ENCODE results near the gene KASH5. TPM values are rescaled to one million over a fixed set of nuclear protein-coding genes. Genes with fewer than 3 reads are reported as not detected.

Gene KASH5
- total and polyA plus RNA-seq, 2 of the 8 experiments (the other 6 are each of a cell fraction or from before 2014, with no cell fraction given), result 0.05 to 0.19 TPM

DNA sequence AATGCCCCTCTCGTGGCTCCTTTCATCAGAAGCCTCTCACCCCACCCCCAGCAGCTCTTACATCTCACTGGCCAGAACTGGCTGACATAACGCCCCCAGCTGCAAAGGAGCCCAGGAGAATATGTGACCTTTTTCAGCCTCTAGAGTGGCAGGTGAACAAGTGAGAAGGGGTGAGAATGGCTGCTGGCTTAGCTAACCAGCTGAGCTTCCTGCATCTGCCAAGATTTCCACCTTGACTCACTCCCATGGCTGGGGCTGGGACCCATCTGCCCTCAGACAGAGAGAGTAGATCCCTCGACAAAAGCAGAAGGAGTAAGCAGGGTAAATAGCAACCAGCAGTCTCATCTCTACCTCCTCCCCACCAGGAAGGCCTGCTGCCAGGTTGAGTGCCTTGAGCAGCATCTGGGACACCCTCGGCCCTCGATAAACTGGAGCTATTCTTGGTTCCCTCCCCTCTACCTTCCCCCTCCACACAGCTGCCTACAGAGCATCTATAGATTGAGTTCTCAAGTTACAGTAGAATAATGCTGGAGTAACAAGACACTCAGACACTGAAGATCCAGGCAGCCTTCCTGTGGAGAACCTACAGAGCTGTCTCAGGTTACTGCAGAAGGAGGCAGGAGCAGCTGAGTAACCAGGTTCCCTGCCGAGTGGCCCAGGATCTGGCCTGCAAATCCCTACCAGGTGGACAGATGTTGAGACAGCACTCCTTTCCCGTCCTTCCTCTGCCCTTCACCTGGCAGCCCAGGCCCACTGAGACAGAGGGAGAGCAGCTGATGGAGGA lies 15.5 kb downstream of the KASH5 start (continued):
- TF ChIP-seq SIN3A (conservative IDR thresholded peaks at IDR 0.05 in 1 of 2, IDR thresholded peaks at IDR 0.05 in 1 of 2; ENCODE audit: low read depth in 1 of 2, low read length in 2 of 2) (no peak; a peak in 1 of 4 replicates), RXRA (IDR thresholded peaks at IDR 0.05; ENCODE audit: insufficient read depth, low read depth, low read length) (no peak), RBBP5 (IDR thresholded peaks at IDR 0.05; ENCODE audit: borderline replicate concordance, low read depth, low read length) (peak; percentile 88; the same call in 1 of the 2 replicates), ZNF274 (IDR thresholded peaks at IDR 0.05; ENCODE audit: borderline replicate concordance, extremely low read depth, low read length) (no peak), NRF1 (IDR thresholded peaks at IDR 0.05; ENCODE audit: low read depth, low read length) (no peak), JUND (IDR thresholded peaks at IDR 0.05; ENCODE audit: low read length) (no peak), SP1 (IDR thresholded peaks at IDR 0.05; ENCODE audit: low read depth, low read length) (peak; percentile 88), ASH2L (IDR thresholded peaks at IDR 0.05; ENCODE audit: low read length) (peak; percentile 82), JUN (IDR thresholded peaks at IDR 0.05; ENCODE audit: low read depth, low read length) (no peak), SIRT6 (IDR thresholded peaks at IDR 0.05; ENCODE audit: low read length) (no peak), BRCA1 (IDR thresholded peaks at IDR 0.05; ENCODE audit: low read depth, low read length) (no peak), BCL11A (IDR thresholded peaks at IDR 0.05; ENCODE audit: low read depth in 2 of 2, low read length in 2 of 2) (no peak), BACH1 (IDR thresholded peaks at IDR 0.05; ENCODE audit: low read length) (no peak), SUZ12 (IDR thresholded peaks at IDR 0.05; ENCODE audit: low read length) (no peak), SP2 (IDR thresholded peaks at IDR 0.05; ENCODE audit: low read length) (no peak), TAF7 (optimal IDR thresholded peaks at IDR 0.05; ENCODE audit: borderline replicate concordance, low read depth, low read length) (no peak), HDAC6 (IDR thresholded peaks at IDR 0.05; ENCODE audit: low read depth, low read length) (no peak), POU5F1 (IDR thresholded peaks at IDR 0.05; ENCODE audit: low read depth, low read length) (0 out of 2 replicates have a peak, but pooled peaks have one; percentile 26)
- TF ChIP-seq, protein P1, sequence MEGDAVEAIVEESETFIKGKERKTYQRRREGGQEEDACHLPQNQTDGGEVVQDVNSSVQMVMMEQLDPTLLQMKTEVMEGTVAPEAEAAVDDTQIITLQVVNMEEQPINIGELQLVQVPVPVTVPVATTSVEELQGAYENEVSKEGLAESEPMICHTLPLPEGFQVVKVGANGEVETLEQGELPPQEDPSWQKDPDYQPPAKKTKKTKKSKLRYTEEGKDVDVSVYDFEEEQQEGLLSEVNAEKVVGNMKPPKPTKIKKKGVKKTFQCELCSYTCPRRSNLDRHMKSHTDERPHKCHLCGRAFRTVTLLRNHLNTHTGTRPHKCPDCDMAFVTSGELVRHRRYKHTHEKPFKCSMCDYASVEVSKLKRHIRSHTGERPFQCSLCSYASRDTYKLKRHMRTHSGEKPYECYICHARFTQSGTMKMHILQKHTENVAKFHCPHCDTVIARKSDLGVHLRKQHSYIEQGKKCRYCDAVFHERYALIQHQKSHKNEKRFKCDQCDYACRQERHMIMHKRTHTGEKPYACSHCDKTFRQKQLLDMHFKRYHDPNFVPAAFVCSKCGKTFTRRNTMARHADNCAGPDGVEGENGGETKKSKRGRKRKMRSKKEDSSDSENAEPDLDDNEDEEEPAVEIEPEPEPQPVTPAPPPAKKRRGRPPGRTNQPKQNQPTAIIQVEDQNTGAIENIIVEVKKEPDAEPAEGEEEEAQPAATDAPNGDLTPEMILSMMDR (IDR thresholded peaks at IDR 0.05; ENCODE audit: control extremely low read depth in 1 of 3, insufficient read depth in 1 of 3, low read depth in 1 of 3, low read length in 3 of 3), result no peak
- TF ChIP-seq, protein P2, sequence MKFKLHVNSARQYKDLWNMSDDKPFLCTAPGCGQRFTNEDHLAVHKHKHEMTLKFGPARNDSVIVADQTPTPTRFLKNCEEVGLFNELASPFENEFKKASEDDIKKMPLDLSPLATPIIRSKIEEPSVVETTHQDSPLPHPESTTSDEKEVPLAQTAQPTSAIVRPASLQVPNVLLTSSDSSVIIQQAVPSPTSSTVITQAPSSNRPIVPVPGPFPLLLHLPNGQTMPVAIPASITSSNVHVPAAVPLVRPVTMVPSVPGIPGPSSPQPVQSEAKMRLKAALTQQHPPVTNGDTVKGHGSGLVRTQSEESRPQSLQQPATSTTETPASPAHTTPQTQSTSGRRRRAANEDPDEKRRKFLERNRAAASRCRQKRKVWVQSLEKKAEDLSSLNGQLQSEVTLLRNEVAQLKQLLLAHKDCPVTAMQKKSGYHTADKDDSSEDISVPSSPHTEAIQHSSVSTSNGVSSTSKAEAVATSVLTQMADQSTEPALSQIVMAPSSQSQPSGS (IDR thresholded peaks at IDR 0.05; ENCODE audit: low read length), result 0 out of 2 replicates have a peak, but pooled peaks have one; percentile 39
